NK-92 treated with Interleukin-12 subunit alpha and Interleukin-12 subunit beta, amount 100 ng/mL, for 24 hours (cell line): Measurements from ENCODE around the gene TPST2.
A peak's percentile ranks its signal among the peaks of the same experiment; 100 is the strongest.

ENCODE experiments used
- DNase-seq: peaks from one replicate; lab custom pipeline; 2025; lab: John Stamatoyannopoulos, UW

Gene TPST2

GRCh38 chr22:26489447-26490036 is 100.4 kb downstream of the TPST2 start:
- no peak for DNase-seq

GRCh38 chr22:26487996-26488395 is 101.9 kb downstream of the TPST2 start:
- no peak for DNase-seq

- DNase-seq: no peak
Measured at GRCh38 chr22:26486394-26486793, 103.5 kb downstream of the TPST2 start.

- DNase-seq: no peak
Measured at GRCh38 chr22:26485806-26486390, 104.0 kb downstream of the TPST2 start.

GRCh38 chr22:26485013-26485412 is 104.9 kb downstream of the TPST2 start:
- no peak for DNase-seq

GRCh38 chr22:26484360-26484706 is 105.6 kb downstream of the TPST2 start:
- no peak for DNase-seq

- DNase-seq: peak; percentile 72
Measured at GRCh38 chr22:26483439-26484359, 106.2 kb downstream of the TPST2 start, which contains the start of the genes HPS4 and SRRD. Gene HPS4, minus strand, starts transcription at chr22:26483783. Its CDS starts 2,021 bp downstream, at chr22:26481762. Gene SRRD, plus strand, starts transcription at chr22:26483877. Its CDS starts 14 bp downstream, at chr22:26483891.

GRCh38 chr22:26483043-26483438 is 106.9 kb downstream of the TPST2 start:
- no peak for DNase-seq

GRCh38 chr22:26482161-26482560 is 107.8 kb downstream of the TPST2 start:
- no peak for DNase-seq

- no peak for DNase-seq
Measured at GRCh38 chr22:26481694-26482093, 108.2 kb downstream of the TPST2 start.

- no peak for DNase-seq
Measured at GRCh38 chr22:26481112-26481693, 108.7 kb downstream of the TPST2 start.

- no peak for DNase-seq
Measured at GRCh38 chr22:26480611-26480932, 109.4 kb downstream of the TPST2 start.

- DNase-seq: no peak
Measured at GRCh38 chr22:26479792-26480610, 109.9 kb downstream of the TPST2 start.

GRCh38 chr22:26479043-26479791 is 110.7 kb downstream of the TPST2 start:
- DNase-seq: no peak

GRCh38 chr22:26477341-26477731 is 112.6 kb downstream of the TPST2 start:
- DNase-seq: no peak

- DNase-seq: no peak
Measured at GRCh38 chr22:26476705-26477340, 113.1 kb downstream of the TPST2 start.

- DNase-seq: no peak
Measured at GRCh38 chr22:26474682-26475081, 115.2 kb downstream of the TPST2 start.
